Activated CD4-positive, alpha-beta T cell treated with anti-CD3 and anti-CD28 coated beads for 24 hours (primary cell): ENCODE measurements around the gene NPL.

Experiments
- DNase-seq, 2 donors: peaks; one replicate each; pipeline ENCODE4 v3.0.0-alpha.2; 2020; ENCODE audit warnings: low read depth in 2 of 2

Gene NPL

GRCh38 chr1:182778862-182779261, 10.7 kb upstream of the NPL start:
- DNase-seq: no peak

- no peak for DNase-seq
These were observed 10.0 kb upstream of the NPL start for GRCh38 chr1:182779530-182779929.

- DNase-seq: peak; percentile 62 to 64
These were observed 7.6 kb upstream of the NPL start for GRCh38 chr1:182781841-182782586.

- DNase-seq: no peak
These were observed 7.0 kb upstream of the NPL start for GRCh38 chr1:182782587-182782913.

GRCh38 chr1:182783068-182783467, 6.5 kb upstream of the NPL start:
- no peak for DNase-seq

GRCh38 chr1:182784556-182785171, 4.9 kb upstream of the NPL start:
- DNase-seq: no peak

- DNase-seq: no peak
These were observed 4.4 kb upstream of the NPL start for GRCh38 chr1:182785181-182785580.

GRCh38 chr1:182786223-182786994, 3.2 kb upstream of the NPL start:
- peak; percentile 7 to 25 for DNase-seq

GRCh38 chr1:182786995-182787324, 2.6 kb upstream of the NPL start:
- DNase-seq: no peak

- no peak for DNase-seq
These were observed 2.0 kb downstream of the NPL start for GRCh38 chr1:182791281-182792179.

GRCh38 chr1:182794091-182794490, 4.5 kb downstream of the NPL start:
- DNase-seq: no peak

GRCh38 chr1:182794676-182795201, 5.2 kb downstream of the NPL start:
- no peak for DNase-seq

- no peak for DNase-seq
These were observed 6.1 kb downstream of the NPL start for GRCh38 chr1:182795563-182796228.

- DNase-seq: no peak
These were observed 12.6 kb downstream of the NPL start for GRCh38 chr1:182802006-182802803.

- DNase-seq: no peak
These were observed 14.3 kb downstream of the NPL start for GRCh38 chr1:182803846-182804245.

GRCh38 chr1:182806015-182806678, 16.6 kb downstream of the NPL start:
- no peak for DNase-seq

GRCh38 chr1:182807907-182808306, 18.3 kb downstream of the NPL start:
- DNase-seq: no peak

GRCh38 chr1:182809414-182809957, 19.9 kb downstream of the NPL start:
- no peak for DNase-seq

GRCh38 chr1:182811975-182812722, 22.6 kb downstream of the NPL start:
- no peak for DNase-seq
